Superior temporal gyrus (tissue), 1 donor: ENCODE results near the gene TGFBR3.

Source experiments
- DNase-seq: peaks from one replicate; pipeline ENCODE4 v3.0.0-alpha.2; 2016; ENCODE audit errors: extremely low spot score

Gene TGFBR3

DNA sequence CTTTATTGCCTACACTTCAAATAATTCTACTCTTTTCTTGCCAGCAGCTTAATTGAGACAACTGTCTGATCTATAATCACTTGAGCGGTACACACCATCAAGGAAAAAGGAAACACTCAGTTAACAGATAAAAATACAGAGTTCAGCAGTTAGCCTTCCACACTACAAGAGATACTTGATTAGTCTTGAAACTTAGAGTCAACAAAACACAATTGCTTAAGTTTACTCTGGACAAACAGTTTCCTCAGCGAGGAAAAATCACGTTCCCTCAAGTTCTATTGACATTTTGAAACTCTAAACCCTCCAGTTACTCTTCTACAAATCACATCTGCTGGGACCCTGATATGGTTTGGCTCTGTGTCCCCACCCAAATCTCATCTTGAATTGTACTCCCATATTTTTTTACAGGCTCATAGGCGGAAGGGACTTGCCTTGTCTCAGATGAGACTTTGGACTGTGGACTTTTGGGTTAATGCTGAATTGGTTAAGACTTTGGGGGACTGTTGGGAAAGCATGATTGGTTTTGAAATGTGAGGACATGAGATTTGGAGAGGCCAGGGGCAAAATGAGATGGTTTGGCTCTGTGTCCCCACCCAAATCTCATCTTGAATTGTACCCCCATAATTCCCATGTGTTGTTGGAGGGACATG is 244.9 kb downstream of the TGFBR3 start:
- no peak for DNase-seq

- no peak for DNase-seq
Measured at GRCh38 chr1:91637539-91637994, 248.4 kb downstream of the TGFBR3 start.

DNA sequence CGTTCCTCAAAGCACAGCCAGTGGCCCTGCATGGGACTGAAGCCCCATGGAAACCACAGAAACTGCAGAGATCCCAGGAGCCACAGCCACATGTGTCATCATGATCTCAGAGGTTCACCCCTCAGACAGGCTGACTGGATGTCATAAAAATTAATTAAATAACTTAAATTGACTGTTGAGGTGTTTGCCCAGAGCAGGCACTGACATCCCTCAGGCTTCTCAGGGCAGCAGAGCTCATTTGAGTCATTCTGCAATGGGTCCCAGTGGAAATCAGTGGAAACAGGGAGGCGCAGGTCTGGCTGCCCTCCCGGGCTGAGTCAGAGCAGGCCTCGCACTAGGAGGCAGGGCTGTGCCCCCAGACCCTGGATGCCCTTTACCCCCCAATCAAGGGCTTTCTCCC is 250.2 kb downstream of the TGFBR3 start:
- DNase-seq: no peak

DNA sequence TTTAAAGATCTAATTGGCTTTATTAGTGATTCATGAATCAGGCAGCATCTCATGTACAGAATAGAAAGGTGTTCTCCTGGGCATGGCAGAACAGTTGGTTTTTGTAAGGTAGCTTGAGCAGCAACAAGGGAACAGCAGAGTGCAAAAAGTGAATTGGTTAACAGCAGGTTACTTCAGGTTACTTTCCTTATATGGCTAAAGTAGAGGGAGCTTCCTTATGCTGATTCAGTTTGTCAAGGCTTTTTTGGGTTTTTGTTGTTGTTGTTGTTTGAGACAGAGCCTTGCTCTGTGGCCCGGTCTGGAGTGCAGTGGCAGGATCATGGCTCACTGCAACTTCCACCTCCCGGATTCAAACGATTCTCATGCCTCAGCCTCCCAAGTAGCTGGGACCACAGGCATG is 252.5 kb downstream of the TGFBR3 start:
- DNase-seq: no peak

GRCh38 chr1:91631718-91632330 is 254.1 kb downstream of the TGFBR3 start:
- no peak for DNase-seq

DNA sequence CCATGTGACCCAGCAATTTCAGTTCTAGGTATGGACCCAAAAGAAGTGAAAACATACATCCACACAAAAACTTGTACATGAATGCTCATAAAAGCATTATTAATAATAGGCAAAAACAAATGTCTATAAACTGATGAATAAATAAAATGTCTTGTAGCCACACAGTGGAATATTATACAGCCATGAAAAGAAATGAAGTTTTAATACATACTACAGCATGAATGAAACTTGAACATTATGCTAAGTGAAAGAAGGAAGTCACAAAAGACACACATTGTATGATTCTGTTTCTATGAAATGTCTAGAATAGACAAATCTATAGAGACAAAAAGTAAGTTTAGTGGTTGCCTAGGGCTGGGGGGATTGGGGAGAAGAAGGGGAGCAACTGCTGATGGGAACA is 255.1 kb downstream of the TGFBR3 start:
- DNase-seq: no peak
